Dendritic cell treated with granulocyte-macrophage colony-stimulating factor and Interleukin-4, amounts not matched to agents 40 ng/mL and 50 ng/mL, for 4 days (primary cell): Measurements from ENCODE around the gene EBPL.
A peak's percentile ranks its signal among the peaks of the same experiment; 100 is the strongest.

Experiments used
- H3K27ac Mint-ChIP-seq: one replicate; pipeline ENCODE4 v1.8.0; 2022; ENCODE audit warnings: mild to moderate bottlenecking, mixed read lengths
- H3K27me3 Mint-ChIP-seq: one replicate; pipeline ENCODE4 v1.8.0; 2022; ENCODE audit warnings: mild to moderate bottlenecking, mixed read lengths
- H3K36me3 Mint-ChIP-seq: one replicate; pipeline ENCODE4 v1.8.0; 2022; ENCODE audit warnings: low read depth, mixed read lengths
- H3K4me1 Mint-ChIP-seq: one replicate; pipeline ENCODE4 v1.8.0; 2022; ENCODE audit warnings: low read depth, mixed read lengths
- H3K4me3 Mint-ChIP-seq: one replicate; pipeline ENCODE4 v1.8.0; 2022; ENCODE audit warnings: mild to moderate bottlenecking, moderate library complexity, mixed read lengths
- H3K9me3 Mint-ChIP-seq: one replicate; pipeline ENCODE4 v1.8.0; 2022; ENCODE audit warnings: mixed read lengths
- intact Hi-C: fragments of 100-400 bp; cut with micrococcal nuclease; formaldehyde crosslinking; loops from one replicate; pipeline ENCODE4 v1.15.0; 2022

The EBPL gene

GRCh38 chr13:49635599-49636433 is 55.5 kb downstream of the EBPL start:
- intact Hi-C loops, result no loop called here
- no peaks in the 10 kb centered on the region for H3K9me3 Mint-ChIP-seq
- H3K4me3 Mint-ChIP-seq, result peak overlapping the region; percentile 72
- H3K27me3 Mint-ChIP-seq, result no peaks in the 10 kb centered on the region
- H3K27ac Mint-ChIP-seq, result peak overlapping the region; percentile 70
- peaks cover 40% of the 10 kb centered on the region for H3K36me3 Mint-ChIP-seq
- H3K4me1 Mint-ChIP-seq, result peaks cover 54% of the 10 kb centered on the region

GRCh38 chr13:49633710-49634109 is 57.6 kb downstream of the EBPL start:
- Mint-ChIP-seq H3K4me1 (peaks cover 68% of the 10 kb centered on the region), H3K4me3 (no peak overlapping the region)
- intact Hi-C loops, result no loop called here

GRCh38 chr13:49632156-49632555 is 59.1 kb downstream of the EBPL start:
- no peak overlapping the region for H3K4me3 Mint-ChIP-seq
- intact Hi-C loops, result no loop called here
- H3K27ac Mint-ChIP-seq, result no peak overlapping the region
- peaks cover 53% of the 10 kb centered on the region for H3K36me3 Mint-ChIP-seq
- no peaks in the 10 kb centered on the region for H3K27me3 Mint-ChIP-seq
- H3K9me3 Mint-ChIP-seq, result no peaks in the 10 kb centered on the region
- peaks cover 74% of the 10 kb centered on the region for H3K4me1 Mint-ChIP-seq

More at GRCh38 chr13:49633710-49634109, 57.6 kb downstream of the EBPL start:
- H3K27ac Mint-ChIP-seq, result peak overlapping the region; percentile 0
- H3K27me3 Mint-ChIP-seq, result no peaks in the 10 kb centered on the region
- H3K36me3 Mint-ChIP-seq, result peaks cover 51% of the 10 kb centered on the region
- H3K9me3 Mint-ChIP-seq, result no peaks in the 10 kb centered on the region

- H3K27me3 Mint-ChIP-seq, result no peaks in the 10 kb centered on the region
- H3K27ac Mint-ChIP-seq, result peak overlapping the region; percentile 66
- H3K36me3 Mint-ChIP-seq, result peaks cover 38% of the 10 kb centered on the region
- H3K4me1 Mint-ChIP-seq, result peaks cover 67% of the 10 kb centered on the region
- H3K9me3 Mint-ChIP-seq, result no peaks in the 10 kb centered on the region
- no peak overlapping the region for H3K4me3 Mint-ChIP-seq
- intact Hi-C loops, result no loop called here
These were observed 60.7 kb downstream of the EBPL start for GRCh38 chr13:49630580-49630979.

GRCh38 chr13:49629947-49630346 is 61.3 kb downstream of the EBPL start:
- intact Hi-C loops, result no loop called here
- Mint-ChIP-seq H3K27ac (peak overlapping the region; percentile 66), H3K9me3 (no peaks in the 10 kb centered on the region), H3K27me3 (no peaks in the 10 kb centered on the region), H3K4me3 (peak overlapping the region; percentile 9), H3K36me3 (peaks cover 37% of the 10 kb centered on the region), H3K4me1 (peaks cover 66% of the 10 kb centered on the region)

- H3K27ac Mint-ChIP-seq, result peak overlapping the region; percentile 96
- no peaks in the 10 kb centered on the region for H3K27me3 Mint-ChIP-seq
- intact Hi-C loops, result no loop called here
- peak overlapping the region; percentile 94 for H3K4me3 Mint-ChIP-seq
- peaks cover 37% of the 10 kb centered on the region for H3K36me3 Mint-ChIP-seq
- peaks cover 60% of the 10 kb centered on the region for H3K4me1 Mint-ChIP-seq
- H3K9me3 Mint-ChIP-seq, result no peaks in the 10 kb centered on the region
These were observed 61.9 kb downstream of the EBPL start for GRCh38 chr13:49629196-49629938.

GRCh38 chr13:49627831-49628652 is 63.2 kb downstream of the EBPL start, which contains the start of gene ARL11:
Gene ARL11, plus strand, starts transcription at chr13:49628507. Its CDS starts 1,941 bp downstream, at chr13:49630448.
- H3K4me1 Mint-ChIP-seq, result peaks cover 54% of the 10 kb centered on the region

GRCh38 chr13:49625392-49626079 is 65.8 kb downstream of the EBPL start:
- peaks cover 40% of the 10 kb centered on the region for H3K4me1 Mint-ChIP-seq
- H3K9me3 Mint-ChIP-seq, result no peaks in the 10 kb centered on the region
- H3K27ac Mint-ChIP-seq, result peak overlapping the region; percentile 76
- intact Hi-C loops, result no loop called here
- H3K27me3 Mint-ChIP-seq, result no peaks in the 10 kb centered on the region
- H3K36me3 Mint-ChIP-seq, result peaks cover 15% of the 10 kb centered on the region
- no peak overlapping the region for H3K4me3 Mint-ChIP-seq

More at GRCh38 chr13:49627831-49628652, 63.2 kb downstream of the EBPL start, which contains the start of gene ARL11:
- intact Hi-C loops, result no loop called here
- peak within 1 kb of the TSS; percentile 94 for H3K4me3 Mint-ChIP-seq
- H3K9me3 Mint-ChIP-seq, result no peaks in the 10 kb centered on the region
- peaks cover 31% of the 10 kb centered on the region for H3K36me3 Mint-ChIP-seq
- H3K27me3 Mint-ChIP-seq, result no peaks in the 10 kb centered on the region
- H3K27ac Mint-ChIP-seq, result peak within 1 kb of the TSS; percentile 96

GRCh38 chr13:49624229-49624628 is 67.1 kb downstream of the EBPL start:
- Mint-ChIP-seq H3K27me3 (no peaks in the 10 kb centered on the region), H3K27ac (no peak overlapping the region), H3K36me3 (peaks cover 8% of the 10 kb centered on the region), H3K4me1 (peaks cover 30% of the 10 kb centered on the region), H3K4me3 (no peak overlapping the region), H3K9me3 (no peaks in the 10 kb centered on the region)
- intact Hi-C loops, result no loop called here

GRCh38 chr13:49622174-49622946 is 68.9 kb downstream of the EBPL start:
- Mint-ChIP-seq H3K4me3 (no peak overlapping the region), H3K4me1 (peaks cover 14% of the 10 kb centered on the region), H3K9me3 (no peaks in the 10 kb centered on the region), H3K27ac (no peak overlapping the region), H3K36me3 (no peaks in the 10 kb centered on the region), H3K27me3 (no peaks in the 10 kb centered on the region)
- intact Hi-C loops, result no loop called here

GRCh38 chr13:49620170-49620621 is 71.1 kb downstream of the EBPL start:
- intact Hi-C loops, result no loop called here
- Mint-ChIP-seq H3K4me3 (no peak overlapping the region), H3K9me3 (no peaks in the 10 kb centered on the region), H3K36me3 (no peaks in the 10 kb centered on the region), H3K4me1 (peaks cover 7% of the 10 kb centered on the region), H3K27ac (no peak overlapping the region), H3K27me3 (no peaks in the 10 kb centered on the region)

- intact Hi-C loops, result no loop called here
- no peak overlapping the region for H3K4me3 Mint-ChIP-seq
- no peak overlapping the region for H3K27ac Mint-ChIP-seq
- H3K4me1 Mint-ChIP-seq, result peaks cover 6% of the 10 kb centered on the region
- H3K27me3 Mint-ChIP-seq, result no peaks in the 10 kb centered on the region
- no peaks in the 10 kb centered on the region for H3K9me3 Mint-ChIP-seq
- H3K36me3 Mint-ChIP-seq, result no peaks in the 10 kb centered on the region
These were observed 74.6 kb downstream of the EBPL start for GRCh38 chr13:49616676-49617065.
